ENCODE results near the gene ZNF710. TPM values are rescaled to one million over a fixed set of nuclear protein-coding genes. Genes with fewer than 3 reads are reported as not detected.

The ZNF710 gene
- total and polyA plus RNA-seq, 9 of the 15 experiments (the other 6 are each of a cell fraction or from before 2014, with no cell fraction given): 0.56 to 14.2 (median 5.2) TPM

- TF ChIP-seq SMARCC2 (IDR thresholded peaks at IDR 0.05; ENCODE audit: low read depth): no peak
- TF ChIP-seq, protein P1, sequence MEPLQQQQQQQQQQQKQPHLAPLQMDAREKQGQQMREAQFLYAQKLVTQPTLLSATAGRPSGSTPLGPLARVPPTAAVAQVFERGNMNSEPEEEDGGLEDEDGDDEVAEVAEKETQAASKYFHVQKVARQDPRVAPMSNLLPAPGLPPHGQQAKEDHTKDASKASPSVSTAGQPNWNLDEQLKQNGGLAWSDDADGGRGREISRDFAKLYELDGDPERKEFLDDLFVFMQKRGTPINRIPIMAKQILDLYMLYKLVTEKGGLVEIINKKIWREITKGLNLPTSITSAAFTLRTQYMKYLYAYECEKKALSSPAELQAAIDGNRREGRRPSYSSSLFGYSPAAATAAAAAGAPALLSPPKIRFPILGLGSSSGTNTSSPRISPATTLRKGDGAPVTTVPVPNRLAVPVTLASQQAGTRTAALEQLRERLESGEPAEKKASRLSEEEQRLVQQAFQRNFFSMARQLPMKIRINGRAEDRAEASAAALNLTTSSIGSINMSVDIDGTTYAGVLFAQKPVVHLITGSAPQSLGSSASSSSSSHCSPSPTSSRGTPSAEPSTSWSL (CRISPR knock-in tag; IDR thresholded peaks at IDR 0.05; ENCODE audit: borderline replicate concordance): no peak
- no peak for TF ChIP-seq HDAC6 (IDR thresholded peaks at IDR 0.05; ENCODE audit: low read depth, low read length)
Observed at GRCh38 chr15:89993349-89993748, 7.8 kb upstream of the ZNF710 start (continued).

DNA sequence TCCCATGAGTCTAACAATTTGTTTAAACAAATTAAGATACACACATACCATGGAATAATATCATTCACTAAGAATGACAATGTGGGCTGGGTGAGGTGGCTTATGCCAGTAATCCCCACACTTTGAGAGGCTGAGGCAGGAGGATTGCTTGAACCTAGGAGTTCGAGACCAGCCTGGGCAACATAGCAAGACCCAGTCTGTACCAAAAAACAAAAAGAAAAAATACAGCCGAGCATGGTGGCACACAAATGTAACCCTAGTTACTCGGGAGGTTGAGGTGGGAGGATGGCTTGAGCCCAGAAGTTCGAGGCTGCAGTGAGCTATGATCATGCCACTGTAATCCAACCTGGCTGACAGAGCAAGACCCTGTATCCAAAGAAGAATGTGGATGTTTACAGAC is 4.0 kb upstream of the ZNF710 start:
- H3K4me1 ChIP-seq (replicated peaks in 1 of 2; ENCODE audit: control insufficient read depth in 2 of 2, insufficient read depth in 2 of 2, low read length in 2 of 2): peaks cover 4 to 20% of the 10 kb centered on the region in 2 experiments; a peak in 3 of 5 replicates
- H3K9me1 ChIP-seq (ENCODE audit: control insufficient read depth, insufficient read depth, low read length): no peaks in the 10 kb centered on the region
- 11% methylated on average over 4 of the region's 4 CpGs for WGBS (ENCODE audit: insufficient coverage, low coverage, missing lambda C conversion rate)
- no peaks in the 10 kb centered on the region for H3K9me3 ChIP-seq (replicated peaks; ENCODE audit: control insufficient read depth, insufficient read depth, low read depth, low read length)
- no peak overlapping the region for H3K9ac ChIP-seq (ENCODE audit: insufficient read depth in 1 of 2, low read depth in 2 of 2, low read length in 2 of 2)
- H3K27me3 ChIP-seq (ENCODE audit: control insufficient read depth in 2 of 2, insufficient read depth in 2 of 2, low read length in 2 of 2): no peaks in the 10 kb centered on the region
- no peak overlapping the region for H3K4me2 ChIP-seq (ENCODE audit: insufficient read depth, low read length)
- BruUV-seq (replicated peaks): no TSS peak
- no peaks in the 10 kb centered on the region for H3K79me2 ChIP-seq (ENCODE audit: control insufficient read depth, insufficient read depth, low read length)
- DNase-seq (ENCODE audit: extremely low read depth in 1 of 4, low spot score in 3 of 4) (no peak), ATAC-seq (no peak), FAIRE-seq (no peak)
- in situ Hi-C loops (cut with MboI) (no loop called here), intact Hi-C loops (cut with micrococcal nuclease) (no loop called here)
- H3K27ac ChIP-seq (ENCODE audit: extremely low read depth, low read depth, low read length): no peak overlapping the region
- ChIA-PET POLR2A (interaction anchor here (1.3 kb wide), 1 partner anchor 10 kb away, joined by 4 read pairs; no protein-coding TSS in a partner anchor), CTCF (ENCODE audit: low intra/inter-chr PET ratio) (no interaction called here)
- no peaks in the 10 kb centered on the region for H3K36me3 ChIP-seq (ENCODE audit: control insufficient read depth, insufficient read depth, low read length)
- no peaks in the 10 kb centered on the region for H4K20me1 ChIP-seq (replicated peaks; ENCODE audit: control insufficient read depth, insufficient read depth, low read length)
- H3K4me3 ChIP-seq: no peak overlapping the region
- no peak overlapping the region for H2AFZ ChIP-seq (ENCODE audit: low read depth, low read length)
- TF ChIP-seq ZNF830 (CRISPR knock-in tag; IDR thresholded peaks at IDR 0.05): no peak
- TF ChIP-seq KDM1A (IDR thresholded peaks at IDR 0.05): no peak
- TF ChIP-seq ETS2 (tag; IDR thresholded peaks at IDR 0.05; ENCODE audit: borderline replicate concordance, poor library complexity, severe bottlenecking): no peak
- no peak for TF ChIP-seq CXXC5 (CRISPR knock-in tag; IDR thresholded peaks at IDR 0.05)
- no peak for TF ChIP-seq NBN (IDR thresholded peaks at IDR 0.05; ENCODE audit: low read depth)
- no peak for TF ChIP-seq ZNF146 (CRISPR knock-in tag; IDR thresholded peaks at IDR 0.05; ENCODE audit: unreplicated experiment)
- no peak for TF ChIP-seq MEIS2 (IDR thresholded peaks at IDR 0.05; ENCODE audit: partially characterized antibody)
- no peak for TF ChIP-seq NFYB (IDR thresholded peaks at IDR 0.05; ENCODE audit: extremely low read depth, insufficient read length)
- no peak for TF ChIP-seq ZNF76 (CRISPR knock-in tag; IDR thresholded peaks at IDR 0.05; ENCODE audit: borderline replicate concordance)
- TF ChIP-seq MTF1 (CRISPR knock-in tag; IDR thresholded peaks at IDR 0.05; ENCODE audit: borderline replicate concordance): no peak
- TF ChIP-seq ZKSCAN3 (CRISPR knock-in tag; IDR thresholded peaks at IDR 0.05): no peak
- TF ChIP-seq ERF (CRISPR knock-in tag; IDR thresholded peaks at IDR 0.05): no peak
- TF ChIP-seq KLF13 (tag; IDR thresholded peaks at IDR 0.05; ENCODE audit: borderline replicate concordance, low read depth): no peak
- no peak for TF ChIP-seq THRA (IDR thresholded peaks at IDR 0.05)
- TF ChIP-seq EHMT2 (IDR thresholded peaks at IDR 0.05): no peak
- TF ChIP-seq MCM2 (IDR thresholded peaks at IDR 0.05; ENCODE audit: low read depth): no peak
- no peak for TF ChIP-seq KDM2B (CRISPR knock-in tag; IDR thresholded peaks at IDR 0.05)

Measured in K562 (cell line).